NCI-H2029 (cell line): ENCODE measurements around the gene PLXNA4.

Experiments used
- DNase-seq: peaks from one replicate; lab custom pipeline; 2025; lab: John Stamatoyannopoulos, UW

PLXNA4 gene

DNA sequence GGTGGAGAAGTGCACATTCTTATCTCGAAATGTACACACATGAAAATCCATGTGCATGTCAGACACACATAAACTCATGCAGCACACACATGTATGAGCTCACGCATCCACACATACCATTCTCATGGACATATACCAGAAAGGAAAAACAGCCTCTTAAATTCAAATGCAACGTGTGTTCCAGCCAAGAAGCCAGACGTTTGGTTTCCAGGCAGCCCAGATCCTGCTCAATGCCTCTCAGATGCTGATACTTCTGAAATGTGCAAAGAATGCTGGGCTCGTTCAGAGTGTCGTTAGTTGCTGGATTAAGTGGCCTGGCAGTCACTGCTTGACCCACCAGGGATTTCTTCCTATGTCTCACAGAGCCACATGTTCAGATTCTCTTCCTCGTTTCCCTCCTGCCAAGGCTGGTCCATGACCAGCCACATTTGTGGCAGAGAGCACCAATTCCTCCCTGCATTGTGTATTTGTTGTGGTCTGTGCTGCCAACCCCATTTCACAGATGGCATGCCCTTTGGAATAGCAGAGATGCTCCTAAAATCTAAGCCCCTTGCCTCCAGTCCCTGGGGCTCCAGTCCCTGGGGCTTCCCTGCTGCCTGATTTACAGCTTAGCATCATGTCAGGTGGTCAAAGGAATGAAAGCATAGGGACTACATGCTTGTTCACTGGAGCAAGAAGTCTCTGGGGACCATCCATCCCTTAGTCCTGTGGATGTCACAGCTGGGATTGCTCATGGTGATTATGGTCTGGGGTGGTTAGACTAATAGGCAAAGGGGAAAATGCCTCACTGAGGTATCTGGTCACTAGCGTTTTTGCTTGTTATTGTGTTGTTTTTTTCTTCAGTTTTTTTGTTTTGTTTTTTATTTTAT lies 426.6 kb downstream of the PLXNA4 start:
- DNase-seq, result no peak

DNA sequence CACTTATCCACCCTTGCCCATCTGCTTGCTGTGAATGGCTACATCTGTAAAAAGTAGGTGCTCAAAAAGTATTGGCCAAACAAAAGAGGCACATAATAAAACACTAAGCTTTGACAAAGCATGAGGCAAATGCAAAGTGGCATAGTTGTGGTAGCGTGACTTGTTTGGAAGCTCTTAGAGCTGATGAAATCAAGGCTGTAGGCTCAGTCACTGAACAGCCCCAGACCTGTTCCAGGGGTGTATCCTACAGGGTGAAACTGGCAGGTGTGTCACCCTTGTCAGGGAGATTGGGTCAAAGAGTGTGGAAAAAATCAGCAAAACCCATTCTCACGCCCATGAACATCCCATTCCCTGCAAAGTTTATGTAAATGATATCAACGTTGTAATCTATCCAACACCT lies 427.4 kb downstream of the PLXNA4 start:
- no peak for DNase-seq

DNA sequence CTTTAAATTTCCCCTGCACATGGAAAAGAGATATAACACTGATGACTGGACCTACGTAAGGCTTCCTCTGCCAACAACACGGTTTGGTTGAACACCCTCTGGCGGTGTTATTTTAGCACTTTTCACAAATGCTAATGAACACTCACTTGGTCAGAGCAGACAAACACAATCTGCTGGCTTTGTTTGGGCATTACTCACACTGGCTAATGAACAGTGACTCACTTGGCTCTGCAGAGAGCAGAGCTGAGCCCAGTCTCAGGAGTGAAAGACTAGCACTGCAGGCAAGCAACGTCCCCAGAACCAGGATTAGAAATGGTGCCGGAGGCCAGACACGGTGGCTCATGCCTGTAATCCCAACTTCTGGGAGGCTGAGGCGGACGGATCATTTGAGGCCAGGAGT lies 430.8 kb downstream of the PLXNA4 start:
- no peak for DNase-seq

DNA sequence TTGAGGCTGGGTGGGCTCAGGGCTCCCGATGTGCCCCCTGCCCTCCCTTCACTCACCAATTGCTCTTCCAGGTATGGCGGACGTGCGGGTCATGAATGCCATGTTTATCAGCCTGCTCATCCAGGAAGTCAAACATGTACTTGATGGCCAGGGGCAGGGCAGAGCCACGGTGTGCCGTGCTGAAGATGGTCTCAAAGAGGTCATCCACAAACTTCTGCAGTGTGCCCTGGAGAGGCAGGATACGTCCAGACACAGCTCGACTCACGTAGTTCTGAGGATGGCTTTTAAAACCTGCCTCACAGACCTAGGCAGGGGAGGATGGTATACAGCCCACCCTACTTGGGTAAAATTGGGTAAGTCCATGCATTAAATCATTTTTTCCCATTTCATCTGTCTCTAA lies 431.2 kb downstream of the PLXNA4 start:
- no peak for DNase-seq

DNA sequence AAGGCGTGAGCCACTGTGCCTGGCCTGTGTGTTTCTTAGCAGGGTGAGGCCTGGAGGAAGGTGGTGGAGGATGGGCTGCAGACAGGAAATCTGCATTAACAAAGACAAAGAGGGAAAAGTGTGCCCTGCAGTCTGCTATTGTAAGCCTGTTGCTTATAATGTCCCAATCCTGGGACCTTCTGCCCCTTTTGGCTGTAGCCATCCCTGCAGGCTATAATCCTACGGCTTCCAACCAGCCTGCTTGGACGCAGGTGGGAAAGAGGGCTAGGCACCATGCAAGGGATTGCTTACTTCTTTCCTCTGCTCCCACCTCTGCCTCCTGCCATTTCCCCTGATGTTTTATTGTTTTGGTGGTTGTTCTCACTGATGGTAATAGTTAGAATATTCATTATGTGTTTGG lies 434.3 kb downstream of the PLXNA4 start:
- no peak for DNase-seq

DNA sequence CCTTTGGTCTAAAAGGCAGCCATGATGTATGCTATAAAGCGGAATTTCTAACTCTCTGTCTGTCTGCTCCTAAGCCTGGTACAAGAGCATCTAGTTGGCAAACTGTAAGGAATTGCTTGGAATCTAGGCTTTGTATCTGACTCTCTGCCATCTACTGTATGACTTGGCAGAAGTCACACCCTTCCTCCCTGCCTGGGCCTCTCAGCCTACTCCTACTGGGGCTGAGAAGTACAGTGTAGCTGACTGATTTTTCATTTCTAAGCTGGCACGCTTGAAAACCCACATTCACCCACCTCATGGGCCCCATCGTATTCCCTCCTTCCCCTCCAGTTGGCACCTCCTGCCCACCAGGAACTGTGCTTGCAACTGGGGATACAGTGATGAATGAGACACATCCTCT lies 435.2 kb downstream of the PLXNA4 start:
- no peak for DNase-seq

DNA sequence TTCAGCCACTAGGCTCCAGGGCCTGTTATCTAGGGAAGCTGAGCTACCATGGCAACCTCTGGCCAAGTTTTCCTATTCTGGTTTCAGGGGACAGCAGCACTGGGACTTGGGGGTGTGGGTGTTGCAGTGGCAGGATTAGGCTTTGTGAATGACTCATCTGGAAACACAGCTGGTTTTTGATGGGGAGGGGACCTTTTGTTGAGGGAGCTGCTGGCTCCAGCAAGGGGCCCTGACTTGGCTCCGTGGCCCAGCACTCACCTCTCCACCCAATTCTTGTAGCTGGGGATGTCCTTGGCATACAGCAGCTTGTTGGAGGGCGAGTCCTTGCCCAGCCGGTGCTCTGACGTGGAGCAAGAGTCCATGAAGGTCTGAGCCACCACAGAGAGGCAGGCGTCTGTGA lies 435.9 kb downstream of the PLXNA4 start:
- DNase-seq, result no peak

DNA sequence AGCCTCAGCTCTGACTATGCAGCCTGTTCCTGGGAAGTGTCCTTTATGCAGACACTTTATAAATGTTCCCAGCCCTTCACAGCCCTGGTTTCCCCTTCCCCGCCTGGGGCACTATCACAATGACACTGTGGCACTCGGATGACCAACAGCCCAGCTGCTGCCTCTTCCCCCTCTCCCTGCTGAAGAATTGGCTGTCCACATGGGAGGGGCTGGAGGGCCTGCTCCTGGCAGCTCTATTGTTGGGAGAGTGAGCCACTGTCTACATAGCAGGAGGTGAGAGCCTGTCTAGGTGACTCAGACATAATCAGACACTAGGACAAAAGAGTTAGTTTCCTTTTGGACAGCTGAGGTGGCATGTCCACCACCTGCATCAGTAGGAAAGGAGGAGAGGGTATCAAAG lies 437.5 kb downstream of the PLXNA4 start:
- DNase-seq, result no peak

DNA sequence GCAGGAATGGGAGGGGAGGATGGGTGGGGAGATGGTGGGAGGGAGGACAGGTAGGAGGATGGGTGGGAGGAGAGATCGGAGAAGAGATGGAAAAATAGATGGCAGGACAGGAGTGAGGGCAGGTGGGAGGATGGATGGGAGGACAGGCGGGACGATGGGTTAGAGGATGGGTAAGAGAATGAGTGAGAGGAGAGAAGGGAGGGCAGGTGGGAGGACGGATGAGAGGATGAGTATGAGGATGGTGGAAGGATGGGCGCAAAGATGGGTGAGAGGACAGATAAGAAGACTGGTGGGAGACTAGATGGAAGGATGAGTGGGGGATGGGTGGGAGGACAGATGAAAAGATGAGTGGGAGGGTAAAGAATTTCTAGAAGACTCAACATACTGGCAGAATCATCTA lies 438.6 kb downstream of the PLXNA4 start:
- DNase-seq, result no peak

DNA sequence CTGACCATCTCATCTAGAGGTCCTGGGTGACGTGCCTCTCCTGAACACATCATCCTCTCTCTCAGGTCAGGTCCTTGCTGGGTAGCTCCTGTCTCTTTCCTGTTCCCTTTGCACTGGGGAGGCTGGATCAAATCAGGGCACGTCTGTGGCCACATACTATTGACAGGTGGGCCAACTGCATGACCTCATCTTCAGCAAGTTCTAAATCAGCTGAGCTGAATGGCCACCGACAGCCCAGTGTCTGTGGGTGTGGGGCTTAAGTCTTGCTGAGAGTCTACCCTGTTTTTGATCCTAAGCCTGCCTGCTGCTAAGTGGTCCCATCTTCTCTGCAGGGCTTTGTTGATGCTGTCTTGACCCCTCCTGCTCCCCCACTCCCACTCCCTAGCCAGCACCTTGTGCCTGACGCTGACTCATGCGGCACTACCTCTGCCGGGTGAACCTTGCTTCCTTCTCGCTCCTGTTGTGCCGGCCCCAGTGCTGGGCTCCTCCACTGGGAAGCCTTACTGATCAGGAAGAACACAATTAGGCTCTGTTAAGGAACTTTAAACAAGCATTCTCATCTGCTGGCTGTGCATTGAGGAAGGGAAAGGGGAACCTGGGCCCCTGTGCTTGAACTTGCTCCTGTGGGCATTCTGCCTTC lies 440.4 kb downstream of the PLXNA4 start:
- DNase-seq, result no peak

DNA sequence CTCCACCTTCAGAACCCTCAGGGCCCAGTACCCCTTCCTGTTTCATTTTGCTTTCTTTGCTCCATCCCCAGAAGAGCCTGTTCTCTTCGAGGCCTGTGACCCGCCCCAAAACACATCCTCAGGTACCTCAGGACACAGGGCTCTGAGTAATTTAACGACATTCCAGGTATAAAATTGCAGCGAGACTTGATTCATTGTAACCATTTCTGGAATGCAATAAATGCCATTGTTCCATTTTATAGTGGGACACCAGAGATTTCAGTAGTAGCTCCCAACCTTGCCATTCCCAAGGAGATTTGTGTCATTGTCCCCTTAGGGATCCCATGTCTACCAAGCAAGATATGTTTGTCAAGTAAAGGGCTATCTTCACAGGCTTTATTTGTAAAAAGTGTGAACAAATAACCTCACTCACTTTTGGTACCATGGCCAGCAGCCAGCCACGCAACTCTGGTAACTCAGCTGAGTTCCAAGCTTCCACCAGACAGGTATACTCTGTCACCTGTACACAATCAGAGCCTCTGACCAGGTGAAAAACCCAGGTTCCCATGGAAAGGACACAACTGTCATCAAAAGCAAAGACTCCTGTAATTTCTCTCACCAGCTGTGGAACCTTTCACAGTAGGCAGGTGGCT lies 441.3 kb downstream of the PLXNA4 start:
- DNase-seq, result no peak

DNA sequence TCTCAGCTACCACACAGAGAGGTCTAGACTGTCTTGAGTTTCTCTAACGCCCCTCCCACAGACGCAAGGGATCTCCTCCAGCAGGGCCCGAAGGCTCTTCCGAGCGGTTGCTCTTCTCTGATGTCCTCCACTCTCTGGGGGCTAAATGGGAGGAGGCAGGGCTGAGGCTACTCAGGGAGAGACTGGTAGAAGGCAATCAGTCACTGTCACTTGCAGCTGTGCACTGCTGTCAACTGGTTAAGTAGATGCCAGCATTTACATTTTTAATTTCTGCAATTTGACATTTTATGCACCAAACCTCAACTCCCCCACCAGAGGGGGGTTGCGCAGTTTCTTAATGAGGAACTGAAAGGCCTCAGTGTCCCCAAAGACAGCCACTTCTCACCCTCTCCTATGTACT lies 442.8 kb downstream of the PLXNA4 start:
- DNase-seq, result no peak

DNA sequence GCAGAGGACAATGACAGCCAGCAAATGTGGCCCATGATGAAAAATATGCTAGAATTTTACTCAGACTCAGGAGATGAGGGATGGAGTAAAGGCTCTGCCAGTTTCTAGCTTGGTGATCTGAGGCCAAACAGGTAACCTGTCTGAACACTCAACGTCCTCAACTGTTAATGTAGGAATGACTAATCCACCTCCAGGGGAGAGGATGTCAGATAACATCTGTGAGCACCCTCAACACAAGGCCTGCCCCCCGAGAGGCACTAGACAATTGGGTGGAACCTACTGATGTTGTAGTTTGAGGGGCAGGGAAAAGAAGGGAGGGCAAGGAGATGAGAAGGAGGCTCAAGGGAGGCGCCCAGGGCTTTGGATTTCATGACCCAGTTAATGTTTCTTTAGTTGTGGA lies 445.1 kb downstream of the PLXNA4 start:
- DNase-seq, result no peak

DNA sequence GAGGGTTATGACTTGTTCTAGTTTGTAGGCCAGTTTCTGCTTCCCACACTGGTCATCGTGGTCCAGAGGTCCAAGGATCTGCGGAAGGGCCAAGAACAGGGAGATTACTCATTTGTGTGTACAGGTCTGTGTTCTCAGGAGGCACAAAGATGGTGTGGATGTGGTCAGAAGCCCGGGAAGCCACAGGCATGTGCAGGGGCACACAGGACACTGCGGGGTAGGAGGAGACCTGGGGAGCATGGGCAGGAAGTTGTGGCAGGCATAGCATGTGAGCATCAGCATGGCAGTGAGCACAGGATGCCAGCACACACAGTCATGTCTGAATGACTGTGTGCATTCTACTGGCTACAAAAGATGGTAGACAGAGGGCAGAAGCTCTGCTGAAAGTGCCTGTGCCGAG lies 445.8 kb downstream of the PLXNA4 start:
- no peak for DNase-seq

DNA sequence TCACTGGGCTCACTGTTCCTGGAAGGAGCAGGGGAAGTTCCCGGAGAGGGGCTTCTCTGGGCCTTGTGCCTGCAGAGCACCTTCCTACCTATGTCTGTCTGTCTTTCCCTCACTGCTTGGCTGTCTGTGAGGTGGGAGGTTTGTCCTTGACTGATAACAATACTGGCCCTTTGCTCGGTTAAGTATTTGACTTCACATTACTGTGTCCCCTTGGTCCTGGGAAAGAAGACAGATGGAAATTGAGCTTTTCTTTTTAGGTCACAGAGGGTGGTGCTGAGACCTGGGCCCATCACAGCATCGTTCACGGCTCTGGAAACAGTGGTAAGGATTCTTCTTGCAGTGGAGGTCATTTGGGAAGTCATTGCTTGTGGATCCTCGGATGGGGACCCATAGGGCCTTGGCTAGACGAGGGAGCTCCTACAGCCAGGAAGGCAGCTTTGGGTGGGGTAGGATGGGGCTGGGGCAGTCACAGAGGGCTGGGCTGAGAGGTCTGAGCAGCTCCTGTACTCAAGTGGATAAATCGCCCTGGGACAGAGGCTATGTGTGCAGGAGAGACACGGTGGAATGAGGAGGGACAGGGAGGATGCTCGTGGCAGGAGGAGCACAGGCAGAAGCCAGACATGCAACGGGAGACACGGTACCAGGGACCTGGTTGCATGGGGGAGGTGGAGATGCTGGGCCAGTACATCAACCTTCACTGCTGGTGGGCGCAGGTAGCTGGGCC lies 450.2 kb downstream of the PLXNA4 start:
- DNase-seq, result no peak

DNA sequence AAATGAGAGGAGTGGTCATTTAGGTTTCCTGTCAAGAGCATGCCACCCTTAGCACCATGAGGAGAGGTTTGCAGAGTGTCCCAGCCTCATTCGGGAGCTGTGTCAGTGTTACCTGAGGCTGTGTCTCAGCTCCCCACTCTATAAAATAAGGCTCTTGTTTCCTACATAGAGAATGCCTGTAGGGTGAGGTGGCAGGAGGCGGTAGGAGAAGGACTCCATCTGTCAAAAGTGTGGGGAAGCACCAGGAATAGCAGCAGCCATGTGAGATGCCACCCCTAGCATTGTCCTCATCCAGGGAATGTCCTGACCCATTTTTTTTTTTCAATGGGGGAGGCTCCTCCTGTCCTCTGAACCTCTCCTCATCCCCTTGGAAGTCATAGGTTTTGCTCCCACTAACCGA lies 451.2 kb downstream of the PLXNA4 start:
- no peak for DNase-seq

DNA sequence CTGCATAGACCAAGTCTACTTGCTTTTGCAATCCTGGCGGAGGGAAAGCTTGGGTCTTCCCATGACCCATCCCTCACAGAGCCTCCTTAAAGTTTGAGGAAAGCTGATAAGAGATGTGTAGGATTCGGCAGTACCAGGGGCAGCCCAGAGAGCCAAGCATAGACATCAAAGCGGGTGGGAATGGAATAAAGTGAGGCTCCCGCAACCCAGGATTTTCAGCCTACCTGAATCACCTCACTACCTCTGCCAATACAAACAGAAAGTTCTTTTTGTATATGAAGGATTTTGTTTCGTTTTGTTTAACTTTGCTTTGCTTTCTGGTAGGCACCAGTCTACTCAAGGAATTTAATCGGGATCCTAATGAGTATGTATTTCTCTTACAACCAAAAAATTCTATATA lies 451.7 kb downstream of the PLXNA4 start:
- DNase-seq, result no peak

DNA sequence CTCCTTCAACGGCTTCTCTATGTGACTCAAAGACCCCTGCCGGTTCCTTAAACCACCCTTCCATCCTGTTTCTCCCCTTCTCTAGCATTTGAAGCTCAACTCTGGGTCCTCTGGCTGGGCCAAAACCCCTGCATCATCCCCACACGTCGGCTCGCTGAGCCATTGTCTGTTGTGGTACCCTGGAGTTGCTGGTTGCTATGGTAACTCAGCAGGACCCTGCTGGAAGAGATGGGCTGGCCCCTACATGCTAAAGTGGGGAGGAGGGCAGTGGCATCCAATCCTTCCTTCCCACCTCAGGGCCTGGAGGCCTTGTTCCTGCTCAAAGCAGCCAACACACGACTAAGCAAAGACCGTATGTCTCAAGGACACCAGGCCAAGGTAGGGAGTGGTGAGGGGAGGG lies 452.5 kb downstream of the PLXNA4 start:
- no peak for DNase-seq

DNA sequence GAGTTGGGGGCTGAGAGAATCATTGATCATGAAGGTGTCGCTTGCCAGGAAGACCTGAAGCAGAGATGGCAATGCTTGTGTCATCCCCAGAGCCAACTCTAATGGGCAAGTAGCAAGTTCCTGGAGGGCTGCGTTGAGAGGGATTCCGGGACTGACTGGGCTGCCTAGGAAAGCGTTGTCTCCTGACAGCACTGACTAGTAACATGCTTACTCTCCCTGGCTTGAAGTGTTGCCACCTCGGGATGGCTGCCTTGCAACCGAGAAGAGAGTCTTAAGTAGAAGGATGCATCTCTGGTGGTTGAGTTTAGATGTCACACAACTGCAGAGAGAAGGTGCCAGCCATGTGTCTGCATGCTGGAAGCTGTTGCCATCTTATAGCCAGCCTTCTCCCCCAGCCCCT lies 453.4 kb downstream of the PLXNA4 start:
- DNase-seq, result no peak

DNA sequence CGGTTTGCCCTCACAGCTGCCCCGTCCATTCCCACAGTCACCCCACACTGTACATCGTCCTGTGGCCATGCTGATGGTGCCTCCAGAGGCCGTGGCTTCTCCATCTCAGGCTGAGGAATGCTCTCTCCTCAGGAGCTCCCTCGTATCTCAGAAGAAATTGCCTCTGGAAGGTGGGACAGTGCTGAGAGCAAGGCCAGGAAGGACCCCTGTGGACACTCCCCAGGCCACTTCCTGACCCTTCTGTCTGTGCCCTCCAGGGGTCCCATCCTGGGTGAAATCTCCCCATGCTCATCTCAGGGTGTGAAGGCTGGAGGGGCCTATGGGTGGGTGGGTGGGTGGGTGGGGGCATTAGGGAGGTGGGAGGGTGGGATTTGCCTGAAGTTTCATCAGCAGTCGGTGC lies 454.3 kb downstream of the PLXNA4 start:
- DNase-seq, result no peak

DNA sequence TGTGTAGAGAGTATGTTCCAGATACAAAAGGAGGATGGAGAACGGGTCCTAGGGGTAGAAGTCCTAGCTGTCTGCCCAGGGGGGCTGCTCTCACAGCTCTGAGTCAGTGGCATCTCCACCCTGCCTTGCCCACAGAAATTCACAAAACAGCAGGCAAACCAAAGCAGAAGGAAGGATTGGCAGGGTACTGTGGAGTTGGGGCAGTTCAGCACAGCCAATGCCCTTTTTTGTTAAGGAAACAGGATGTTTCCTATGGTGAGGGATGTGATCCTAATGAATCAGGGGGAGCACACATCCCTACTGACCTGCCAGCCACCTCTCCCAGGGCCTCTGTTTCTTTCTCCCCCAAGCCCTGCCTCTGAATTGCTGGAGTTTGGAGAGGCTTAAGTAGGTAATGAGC lies 457.6 kb downstream of the PLXNA4 start:
- no peak for DNase-seq

DNA sequence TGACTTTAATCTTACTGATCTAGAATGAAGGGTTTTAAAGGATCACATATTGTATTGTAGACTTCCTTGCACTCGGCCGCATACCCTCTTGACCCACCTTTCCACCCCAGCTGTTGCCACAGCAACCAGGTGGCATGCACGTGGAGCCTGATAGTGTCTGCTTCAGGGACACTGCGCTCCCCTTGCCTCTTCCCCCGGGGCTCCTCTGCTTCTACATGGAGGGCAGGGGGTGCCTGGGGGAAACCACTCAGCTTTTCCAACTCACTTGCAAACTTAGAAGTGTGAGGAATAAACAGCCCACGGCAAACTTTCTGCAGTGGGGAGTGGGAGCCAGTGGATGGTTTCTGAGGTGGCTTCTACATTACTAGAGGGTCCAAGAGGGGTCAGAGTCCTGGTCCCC lies 458.6 kb downstream of the PLXNA4 start:
- DNase-seq, result no peak

DNA sequence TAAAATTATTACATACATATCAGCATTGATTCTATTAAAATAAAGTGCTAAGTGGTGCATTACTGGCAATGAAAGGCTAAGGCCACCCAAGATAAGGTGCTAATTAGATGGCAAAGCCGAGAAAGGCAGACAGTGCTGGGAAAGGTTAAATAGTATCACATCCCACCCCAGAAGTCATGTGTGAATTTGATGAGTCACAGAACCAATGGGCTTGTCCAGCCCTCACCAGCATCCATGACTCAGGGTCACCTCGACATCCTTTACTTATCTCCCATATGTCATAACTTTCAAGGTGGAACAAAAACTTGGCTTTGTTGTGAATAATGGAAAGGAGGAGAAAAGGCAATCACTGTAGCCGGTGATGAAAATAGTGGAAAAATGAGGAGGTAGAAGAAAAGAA lies 459.1 kb downstream of the PLXNA4 start:
- DNase-seq, result no peak
